Thoracic aorta (tissue), 2 donors: Measurements from ENCODE around the gene ZBTB42. TPM values are rescaled to one million over a fixed set of nuclear protein-coding genes. Genes with fewer than 3 reads are reported as not detected.

Experiments
- ATAC-seq: fragments of 150-250 bp; one replicate; pipeline ENCODE4 v1.8.0; 2017; ENCODE audit warnings: low read depth; ENCODE audit not compliant: insufficient number of reproducible peaks, low FRiP score
- DNase-seq: peaks from one replicate; pipeline ENCODE4 v3.0.0-alpha.2; 2020; ENCODE audit warnings: low spot score
- H3K27ac ChIP-seq, 2 donors: fragments of 200-600 bp; sonication (generic); 1 replicate in 1 of 2; 2 replicates in 1 of 2; pipeline ENCODE4 v1.5.1; 2016; ENCODE audit warnings: mild to moderate bottlenecking in 2 of 2, moderate library complexity in 2 of 2
- H3K27me3 ChIP-seq: fragments of 200-600 bp; sonication (generic); replicated peaks from 2 replicates; pipeline ENCODE4 v1.6.0; 2016; ENCODE audit warnings: mild to moderate bottlenecking; ENCODE audit not compliant: insufficient read depth
- H3K36me3 ChIP-seq: fragments of 200-600 bp; sonication (generic); one replicate; pipeline ENCODE4 v1.5.1; 2016
- H3K4me1 ChIP-seq, 2 donors: fragments of 200-600 bp; sonication (generic); 1 replicate in 1 of 2; 2 replicates in 1 of 2; pipeline versions ENCODE4 v1.5.1 to v1.6.0; 2016; ENCODE audit warnings: low read depth in 2 of 2, mild to moderate bottlenecking in 1 of 2; ENCODE audit not compliant: control insufficient read depth in 1 of 2
- H3K4me3 ChIP-seq: fragments of 200-600 bp; sonication (generic); 2 replicates; pipeline ENCODE4 v1.5.1; 2016; ENCODE audit warnings: mild to moderate bottlenecking
- H3K9me3 ChIP-seq: fragments of 200-600 bp; sonication (generic); 2 replicates; pipeline ENCODE4 v1.5.1; 2016
- total RNA-seq, 2 donors: library from RNA; depleted of rRNA; stranded (reverse); fragments of >200 nt; gene quantifications; one replicate each; pipeline versions ENCODE4 v1.1.0 to v1.2.3, GENCODE V29; 2016
- TF ChIP-seq, protein P1 (sequence below): fragments of 200-600 bp; sonication (generic); IDR thresholded peaks from one replicate; pipeline ENCODE4 v1.5.1; 2019; ENCODE audit warnings: antibody characterized with exemption

ZBTB42 gene
- total RNA-seq, 2 donors from 2014 or later: 3.2 to 4.4 TPM

GRCh38 chr14:104773505-104774452 is 27.1 kb upstream of the ZBTB42 start:
- Histone ChIP-seq H3K27ac (no peak overlapping the region), H3K36me3 (peaks cover 43% of the 10 kb centered on the region)
- TF ChIP-seq, protein P1, sequence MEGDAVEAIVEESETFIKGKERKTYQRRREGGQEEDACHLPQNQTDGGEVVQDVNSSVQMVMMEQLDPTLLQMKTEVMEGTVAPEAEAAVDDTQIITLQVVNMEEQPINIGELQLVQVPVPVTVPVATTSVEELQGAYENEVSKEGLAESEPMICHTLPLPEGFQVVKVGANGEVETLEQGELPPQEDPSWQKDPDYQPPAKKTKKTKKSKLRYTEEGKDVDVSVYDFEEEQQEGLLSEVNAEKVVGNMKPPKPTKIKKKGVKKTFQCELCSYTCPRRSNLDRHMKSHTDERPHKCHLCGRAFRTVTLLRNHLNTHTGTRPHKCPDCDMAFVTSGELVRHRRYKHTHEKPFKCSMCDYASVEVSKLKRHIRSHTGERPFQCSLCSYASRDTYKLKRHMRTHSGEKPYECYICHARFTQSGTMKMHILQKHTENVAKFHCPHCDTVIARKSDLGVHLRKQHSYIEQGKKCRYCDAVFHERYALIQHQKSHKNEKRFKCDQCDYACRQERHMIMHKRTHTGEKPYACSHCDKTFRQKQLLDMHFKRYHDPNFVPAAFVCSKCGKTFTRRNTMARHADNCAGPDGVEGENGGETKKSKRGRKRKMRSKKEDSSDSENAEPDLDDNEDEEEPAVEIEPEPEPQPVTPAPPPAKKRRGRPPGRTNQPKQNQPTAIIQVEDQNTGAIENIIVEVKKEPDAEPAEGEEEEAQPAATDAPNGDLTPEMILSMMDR: no peak

GRCh38 chr14:104774453-104775072 is 26.3 kb upstream of the ZBTB42 start:
- H3K4me3 ChIP-seq: no peak overlapping the region
- peaks cover 43% of the 10 kb centered on the region for H3K36me3 ChIP-seq
- H3K27me3 ChIP-seq: no peaks in the 10 kb centered on the region
- H3K9me3 ChIP-seq: no peaks in the 10 kb centered on the region
- TF ChIP-seq, protein P1: no peak
- no peak for DNase-seq
- ATAC-seq: no peak
- no peak overlapping the region for H3K27ac ChIP-seq
- H3K4me1 ChIP-seq: no peaks in the 10 kb centered on the region

More at GRCh38 chr14:104773505-104774452, 27.1 kb upstream of the ZBTB42 start:
- no peak for DNase-seq
- no peaks in the 10 kb centered on the region for H3K9me3 ChIP-seq
- no peaks in the 10 kb centered on the region for H3K27me3 ChIP-seq
- H3K4me3 ChIP-seq: no peak overlapping the region
- no peak for ATAC-seq
- no peaks in the 10 kb centered on the region for H3K4me1 ChIP-seq

DNA sequence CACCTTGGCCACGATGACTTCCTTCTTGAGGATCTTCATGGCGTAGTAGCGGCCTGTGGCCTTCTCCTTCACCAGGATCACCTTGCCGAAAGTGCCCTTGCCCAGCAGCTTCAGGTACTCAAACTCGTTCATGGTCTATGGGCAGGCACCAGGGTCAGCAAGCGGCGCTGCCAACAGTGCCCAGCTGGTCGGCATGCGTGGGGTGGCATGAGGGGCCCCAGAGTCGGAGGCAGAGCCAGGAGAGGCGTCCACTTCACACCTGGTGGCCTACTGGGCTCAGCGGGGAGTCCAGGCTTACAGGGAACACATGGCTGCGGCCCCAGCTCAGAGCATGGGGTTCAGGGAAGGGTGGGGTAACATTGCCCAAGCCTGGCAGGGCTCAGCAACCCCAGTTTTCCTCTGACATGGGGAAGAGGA is 25.8 kb upstream of the ZBTB42 start:
- DNase-seq (no peak), ATAC-seq (no peak)
- H3K36me3 ChIP-seq: peaks cover 49% of the 10 kb centered on the region

GRCh38 chr14:104776481-104776880 is 24.4 kb upstream of the ZBTB42 start:
- Histone ChIP-seq H3K4me3 (no peak overlapping the region), H3K9me3 (no peaks in the 10 kb centered on the region), H3K27ac (no peak overlapping the region), H3K4me1 (no peaks in the 10 kb centered on the region), H3K27me3 (no peaks in the 10 kb centered on the region), H3K36me3 (peaks cover 44% of the 10 kb centered on the region)
- ATAC-seq: no peak
- DNase-seq: no peak
- TF ChIP-seq, protein P1: no peak

More for the DNA sequence above, 25.8 kb upstream of the ZBTB42 start:
- Histone ChIP-seq H3K27ac (no peak overlapping the region), H3K4me3 (no peak overlapping the region), H3K9me3 (no peaks in the 10 kb centered on the region), H3K27me3 (no peaks in the 10 kb centered on the region), H3K4me1 (no peaks in the 10 kb centered on the region)
- TF ChIP-seq, protein P1: no peak
